HCT116 (cell line): ENCODE results near the gene CDK10. TPM values are rescaled to one million over a fixed set of nuclear protein-coding genes. Genes with fewer than 3 reads are reported as not detected.

Experiments
- ATAC-seq: fragments of 200-7000 bp; cut with Tn5 transposase; 2 replicates; pipeline ENCODE4 v1.9.1; 2020; ENCODE audit warnings: mild to moderate bottlenecking, moderate library complexity
- BruUV-seq: library from RNA; stranded (reverse); fragments of 400-500 nt; replicated peaks from 2 replicates; lab custom pipeline; 2021; lab: Mats Ljungman, UMichigan
- CTCF ChIA-PET: fragments of 300-600 bp; sonication (Branson Sonifier 250); formaldehyde crosslinking; loops from one replicate; lab custom pipeline; 2021; ENCODE audit warnings: antibody characterized with exemption; lab: Charles Lee
- POLR2A ChIA-PET: fragments of 300-600, 350-600 bp; sonication (Branson Sonifier 250); formaldehyde crosslinking; loops from one replicate; lab custom pipeline; 2021; ENCODE audit warnings: antibody characterized with exemption; lab: Charles Lee
- RAD21 ChIA-PET, 2 experiments: fragments of 300-600 bp; sonication (Branson Sonifier 250); formaldehyde crosslinking; loops; one replicate each; lab custom pipeline; 2023; ENCODE audit warnings: low total read pairs in 2 of 2; ENCODE audit not compliant: uncharacterized antibody in 2 of 2, unreplicated experiment in 2 of 2, low non-redundant PET in 1 of 2; lab: Charles Lee
- DNase-seq: peaks from one replicate; pipeline ENCODE4 v3.0.0-alpha.2; 2010; ENCODE audit warnings: low read depth, low spot score
- H2AFZ ChIP-seq: fragments of 200-600 bp; shearing (Covaris generic), sonication (generic); 2 replicates; pipeline ENCODE4 v1.6.1; 2017; ENCODE audit warnings: low read depth, mixed run types, mixed read lengths, antibody characterized with exemption, low read length; ENCODE audit not compliant: poor library complexity, severe bottlenecking
- H3K27ac ChIP-seq: 2 replicates; pipeline ENCODE4 v1.5.1; 2012; ENCODE audit warnings: low read depth, low read length
- H3K27me3 ChIP-seq: fragments of 200-600 bp; sonication (generic); 2 replicates; pipeline ENCODE4 v1.6.1; 2016; ENCODE audit warnings: mixed run types, low read length, mixed read lengths; ENCODE audit not compliant: insufficient read depth
- H3K36me3 ChIP-seq, 2 experiments: fragments of 200-500 bp in 1 of 2; fragments of 200-600 bp in 1 of 2; sonication (Bioruptor generic) in 1 of 2; sonication (generic) in 1 of 2; 2 replicates each; pipeline versions ENCODE4 v1.5.1 to v1.6.1; 2014 to 2016; ENCODE audit warnings: low read length in 2 of 2, inconsistent platforms in 1 of 2, mixed read lengths in 1 of 2, mixed run types in 1 of 2; ENCODE audit not compliant: insufficient read depth in 2 of 2, control insufficient read depth in 1 of 2
- H3K4me1 ChIP-seq, 2 experiments: fragments of 200-600 bp in 1 of 2; sonication (generic) in 1 of 2; 2 replicates each; pipeline versions ENCODE4 v1.5.1 to v1.6.1; 2012 to 2017; ENCODE audit warnings: low read length in 2 of 2, inconsistent platforms in 1 of 2, mild to moderate bottlenecking in 1 of 2, mixed read lengths in 1 of 2, mixed run types in 1 of 2, moderate library complexity in 1 of 2; ENCODE audit not compliant: insufficient read depth in 2 of 2, control insufficient read depth in 1 of 2
- H3K4me2 ChIP-seq: fragments of 200-600 bp; sonication (generic); 2 replicates; pipeline ENCODE4 v1.6.1; 2017; ENCODE audit warnings: mixed run types, low read length, mixed read lengths
- H3K4me3 ChIP-seq, 2 experiments: fragments of 200-600 bp in 1 of 2; sonication (generic) in 1 of 2; replicated peaks in 1 of 2; 2 replicates each; pipeline ENCODE4 v1.5.1; 2011 to 2016; ENCODE audit warnings: low read length in 2 of 2, control low read depth in 1 of 2, low read depth in 1 of 2, mild to moderate bottlenecking in 1 of 2, mixed read lengths in 1 of 2, mixed run types in 1 of 2
- H3K79me2 ChIP-seq: fragments of 200-600 bp; sonication (generic); 2 replicates; pipeline ENCODE4 v1.6.1; 2017; ENCODE audit warnings: mild to moderate bottlenecking, mixed run types, low read length, moderate library complexity, mixed read lengths; ENCODE audit not compliant: insufficient read depth
- H3K9ac ChIP-seq: fragments of 200-600 bp; sonication (generic); 2 replicates; pipeline ENCODE4 v1.6.1; 2016; ENCODE audit warnings: low read length, mixed read lengths
- H3K9me2 ChIP-seq: fragments of 200-600 bp; sonication (generic), shearing (Covaris generic); 2 replicates; pipeline ENCODE4 v1.6.1; 2017; ENCODE audit warnings: mixed run types, mild to moderate bottlenecking, moderate library complexity; ENCODE audit not compliant: insufficient read depth
- H3K9me3 ChIP-seq, 2 experiments: fragments of 200-500 bp in 1 of 2; fragments of 200-600 bp in 1 of 2; sonication (Bioruptor generic) in 1 of 2; sonication (generic) in 1 of 2; 2 replicates each; pipeline ENCODE4 v1.6.1; 2014 to 2017; ENCODE audit warnings: low read length in 2 of 2, mixed read lengths in 2 of 2, inconsistent platforms in 1 of 2, low read depth in 1 of 2, mild to moderate bottlenecking in 1 of 2, mixed run types in 1 of 2, moderate library complexity in 1 of 2; ENCODE audit not compliant: control insufficient read depth in 1 of 2, insufficient read depth in 1 of 2
- H4K20me1 ChIP-seq: fragments of 200-600 bp; sonication (generic), shearing (Covaris generic); 2 replicates; pipeline ENCODE4 v1.6.1; 2017; ENCODE audit warnings: mixed run types, mild to moderate bottlenecking, moderate library complexity; ENCODE audit not compliant: insufficient read depth
- ATF3 ChIP-seq: IDR thresholded peaks from 2 replicates; pipeline ENCODE4 v1.6.1; 2012
- CBX3 ChIP-seq: IDR thresholded peaks from 2 replicates; pipeline ENCODE4 v1.6.1; 2012; ENCODE audit warnings: low read depth
- CTCF ChIP-seq, 3 experiments: fragments of 200-600 bp in 1 of 3; sonication (generic) in 1 of 3; IDR thresholded peaks in 2 of 3; conservative IDR thresholded peaks in 1 of 3; 2 replicates each; pipeline ENCODE4 v1.5.1; 2012 to 2017; ENCODE audit warnings: low read depth in 2 of 3, low read length in 2 of 3, antibody characterized with exemption in 1 of 3, borderline replicate concordance in 1 of 3, control low read depth in 1 of 3, mild to moderate bottlenecking in 1 of 3, mixed read lengths in 1 of 3, mixed run types in 1 of 3, moderate library complexity in 1 of 3; ENCODE audit not compliant: insufficient read depth in 1 of 3
- EGR1 ChIP-seq: IDR thresholded peaks from 2 replicates; pipeline ENCODE4 v1.6.1; 2012; ENCODE audit warnings: low read depth
- ELF1 ChIP-seq: IDR thresholded peaks from 2 replicates; pipeline ENCODE4 v1.6.1; 2012; ENCODE audit warnings: low read depth, borderline replicate concordance
- EZH2 ChIP-seq: fragments of 200-600 bp; sonication (generic); IDR thresholded peaks from 2 replicates; pipeline ENCODE4 v1.6.1; 2017; ENCODE audit warnings: antibody characterized with exemption, mixed run types
- JUND ChIP-seq: IDR thresholded peaks from 2 replicates; pipeline ENCODE4 v1.6.1; 2012
- POLR2A ChIP-seq: IDR thresholded peaks from 2 replicates; pipeline ENCODE4 v1.7.0; 2011; ENCODE audit warnings: borderline replicate concordance; ENCODE audit not compliant: insufficient read depth, insufficient read length; ENCODE audit errors: extremely low read depth
- REST ChIP-seq: IDR thresholded peaks from 2 replicates; pipeline ENCODE4 v1.6.1; 2012; ENCODE audit warnings: low read depth
- SP1 ChIP-seq: IDR thresholded peaks from 2 replicates; pipeline ENCODE4 v1.6.1; 2012; ENCODE audit warnings: low read depth
- SRF ChIP-seq: IDR thresholded peaks from 2 replicates; pipeline ENCODE4 v1.6.1; 2012; ENCODE audit warnings: low read depth
- TCF7L2 ChIP-seq: IDR thresholded peaks from 2 replicates; pipeline ENCODE4 v1.7.0; 2011; ENCODE audit warnings: borderline replicate concordance, inconsistent platforms; ENCODE audit not compliant: insufficient read depth, insufficient read length; ENCODE audit errors: extremely low read depth
- YY1 ChIP-seq: IDR thresholded peaks from 2 replicates; pipeline ENCODE4 v1.6.1; 2011; ENCODE audit warnings: low read length, low read depth, moderate library complexity, mild to moderate bottlenecking; ENCODE audit not compliant: insufficient replicate concordance; ENCODE audit errors: extremely low read depth
- ZFX ChIP-seq: fragments of 450-650 bp; IDR thresholded peaks from 2 replicates; pipeline ENCODE4 v1.6.1; 2017
- intact Hi-C: fragments of 100-400 bp; cut with micrococcal nuclease; formaldehyde crosslinking; loops from 2 replicates; pipeline ENCODE4 v1.10.0; 2022
- total RNA-seq: library from RNA; stranded (reverse); gene quantifications from one replicate; pipeline ENCODE4 v1.2.1, GENCODE V29; 2021; ENCODE audit not compliant: unreplicated experiment

CDK10 gene
- total RNA-seq, 1 experiment from 2014 or later, result 165 TPM

- ChIA-PET CTCF (interaction anchor here (0.9 kb wide), 1 partner anchor 202 kb away, joined by 5 read pairs; no protein-coding TSS in a partner anchor), POLR2A (interaction anchor here (2.4 kb wide), 1 partner anchor 166 kb away, joined by 8 read pairs; the partner anchor contains the start of gene TCF25), RAD21 (no interaction called here)
- BruUV-seq, result no TSS peak
- no peak overlapping the region for H3K27ac ChIP-seq
- DNase-seq, result no peak
- H3K36me3 ChIP-seq, result no peaks in the 10 kb centered on the region; a peak in 1 of 4 replicates
- H2AFZ ChIP-seq, result no peak overlapping the region
- H3K9ac ChIP-seq, result no peak overlapping the region
- H4K20me1 ChIP-seq, result no peaks in the 10 kb centered on the region
- H3K4me2 ChIP-seq, result no peak overlapping the region
- peaks cover 6 to 20% of the 10 kb centered on the region in 2 experiments; a peak in 3 of 4 replicates for H3K4me1 ChIP-seq
- H3K27me3 ChIP-seq, result no peaks in the 10 kb centered on the region
- H3K79me2 ChIP-seq, result peaks cover 11% of the 10 kb centered on the region
- intact Hi-C loops, result loop anchor here (2.0 kb wide), 1 partner anchor 153 kb away; no protein-coding TSS in a partner anchor
- H3K4me3 ChIP-seq, result no peak overlapping the region
- H3K9me3 ChIP-seq, result no peaks in the 10 kb centered on the region
- TF ChIP-seq ATF3 (no peak), JUND (no peak), SRF (no peak), ZFX (no peak; the same call in 1 of the 2 replicates), SP1 (no peak), YY1 (no peak), POLR2A (no peak), TCF7L2 (no peak), REST (no peak), ELF1 (no peak), EGR1 (no peak), CBX3 (no peak), EZH2 (no peak), CTCF (IDR thresholded peaks at IDR 0.05 in 2 of 3, conservative IDR thresholded peaks at IDR 0.05 in 1 of 3; ENCODE audit: borderline replicate concordance in 1 of 3, insufficient read depth in 1 of 3, low read depth in 2 of 3, low read length in 2 of 3) (no peak)
- TF ChIP-seq, all 23 proteins: peak for 0
- no peaks in the 10 kb centered on the region for H3K9me2 ChIP-seq
- no peak for ATAC-seq
Measured at GRCh38 chr16:89707695-89708094, 21.2 kb downstream of the CDK10 start.
